ENCODE results near the gene PDCD1.
"Not testable (repeated sequence)": the region's sequence is repeated elsewhere in the genome, so short reads cannot be mapped to it uniquely, and the experiment has no call there.

Gene PDCD1

DNA sequence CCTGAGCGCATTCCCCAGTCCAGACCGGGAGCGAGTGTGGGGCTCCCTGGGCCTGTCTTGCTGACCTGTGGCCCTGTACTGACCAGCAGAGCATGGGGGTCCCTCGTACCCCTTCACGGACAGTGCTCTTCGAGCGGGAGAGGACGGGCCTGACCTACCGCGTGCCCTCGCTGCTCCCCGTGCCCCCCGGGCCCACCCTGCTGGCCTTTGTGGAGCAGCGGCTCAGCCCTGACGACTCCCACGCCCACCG, 44.4 kb downstream of the PDCD1 start:
- no peak for DNase-seq (ENCODE audit: low read depth in 2 of 2)

DNA sequence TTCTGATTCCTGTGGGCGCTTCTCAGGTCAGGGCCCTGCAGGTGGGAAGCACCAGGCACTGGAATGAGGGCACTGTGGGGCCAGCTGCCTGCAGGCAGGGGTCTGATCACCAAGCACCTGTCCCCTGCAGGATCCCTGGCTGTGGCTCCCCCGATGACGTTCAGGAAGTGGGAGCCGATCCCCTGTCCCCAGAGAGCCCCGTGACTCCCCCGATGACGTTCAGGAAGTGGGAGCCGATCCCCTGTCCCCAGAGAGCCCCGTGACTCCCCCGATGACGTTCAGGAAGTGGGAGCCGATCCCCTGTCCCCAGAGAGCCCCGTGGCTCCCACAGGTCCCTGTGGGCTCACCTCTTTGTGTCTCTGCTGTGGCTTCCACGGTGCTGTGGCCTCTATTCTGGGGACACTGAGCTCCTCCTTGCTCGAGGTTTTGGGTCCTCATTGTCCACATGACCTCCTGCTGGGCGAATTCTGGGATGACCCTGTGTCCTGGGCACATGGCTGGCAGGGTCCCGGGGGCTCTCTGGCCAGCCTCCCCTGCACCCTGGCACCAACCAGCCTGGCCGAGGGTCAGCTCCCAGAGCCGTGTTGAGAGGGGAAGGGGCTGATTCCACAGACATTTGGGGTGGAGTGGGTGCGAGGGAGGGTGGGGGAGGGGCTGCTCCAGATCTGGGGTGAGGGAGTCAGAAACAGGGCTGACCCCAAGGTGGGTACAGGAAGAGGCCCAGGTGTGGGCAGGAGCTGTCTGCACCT, 44.9 kb downstream of the PDCD1 start:
- DNase-seq (ENCODE audit: low read depth in 2 of 2), result no peak

DNA sequence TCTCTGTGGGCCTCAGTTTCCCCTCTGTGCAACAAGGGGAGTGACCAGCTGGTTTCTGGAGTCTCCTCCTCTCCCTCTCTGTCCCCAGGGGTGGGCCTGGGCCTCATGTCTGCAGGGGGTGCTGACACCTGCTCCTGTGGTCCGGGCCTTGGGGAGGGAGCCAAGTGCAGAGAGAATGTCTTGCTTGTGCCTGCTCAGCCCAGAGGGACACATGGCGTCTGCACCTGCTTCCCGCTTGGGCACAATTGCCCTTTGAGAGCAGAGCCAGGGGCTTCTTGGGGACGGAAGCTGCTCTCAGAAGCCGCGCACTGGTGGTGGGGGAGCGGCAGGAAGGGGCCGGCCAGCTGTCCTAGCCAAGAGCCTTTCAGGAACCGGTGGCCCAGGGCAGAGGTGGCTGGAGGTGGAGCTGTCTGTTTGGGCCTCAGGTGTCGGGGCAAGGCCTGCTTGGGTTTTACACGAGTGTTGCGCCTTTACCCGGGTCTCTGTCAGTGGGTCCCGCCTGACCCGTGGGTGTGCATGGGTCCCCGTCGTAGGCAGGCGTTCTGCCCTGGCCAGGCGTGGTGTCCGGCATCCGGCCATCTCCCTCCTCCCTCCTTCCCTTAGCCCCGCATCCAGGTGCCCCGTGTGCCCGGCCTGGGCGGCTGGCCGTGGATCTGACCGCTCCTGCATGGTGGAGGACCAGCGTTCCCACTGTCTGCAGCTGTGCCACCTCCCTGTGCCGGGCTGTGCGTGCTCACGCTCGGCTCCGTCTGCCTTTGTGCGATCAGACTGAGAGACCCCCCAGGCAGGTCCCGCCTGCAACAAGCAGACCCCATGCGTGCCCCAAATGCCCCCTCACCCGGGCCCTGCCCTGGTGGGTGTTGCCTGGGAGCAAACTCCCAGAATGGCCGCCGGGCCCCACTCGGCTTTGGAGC, 45.7 kb downstream of the PDCD1 start:
- DNase-seq (ENCODE audit: low read depth in 2 of 2), result no peak

DNA sequence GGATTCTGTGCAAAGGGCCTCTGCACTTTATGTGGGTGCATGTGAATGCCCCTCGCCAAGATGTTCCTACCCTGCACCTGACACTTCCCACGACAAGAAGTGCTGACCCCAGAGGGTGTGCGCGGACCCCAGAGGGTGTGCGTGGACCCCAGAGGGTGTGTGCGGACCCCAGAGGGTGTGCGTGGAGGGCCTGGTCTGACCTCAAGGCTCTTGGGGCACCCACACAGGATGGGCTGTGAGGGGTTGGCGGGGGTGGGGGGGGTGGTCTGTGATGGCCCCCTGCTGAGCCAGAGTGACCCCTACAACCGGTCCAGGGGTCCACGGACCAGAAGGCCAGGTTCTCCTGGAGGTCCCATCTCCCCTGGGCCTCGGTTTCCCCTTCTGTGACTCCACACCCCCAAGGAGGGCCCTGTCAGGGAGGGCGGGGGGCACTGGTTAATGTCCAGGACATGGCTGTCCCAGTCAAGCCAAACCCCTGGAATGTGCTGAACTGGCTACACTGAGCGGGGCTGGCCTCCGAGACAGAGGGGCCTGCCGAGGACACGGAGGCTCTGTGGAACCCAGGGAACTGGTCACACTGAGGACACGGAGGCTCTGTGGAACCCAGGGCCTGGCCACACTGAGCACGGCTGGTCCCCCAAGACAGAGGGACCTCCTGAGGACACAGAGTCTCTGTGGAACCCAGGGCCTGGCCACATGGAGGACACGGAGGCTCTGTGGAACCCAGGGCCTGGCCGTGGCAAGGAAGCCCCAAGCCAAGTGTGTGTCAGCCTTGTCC, 46.6 kb downstream of the PDCD1 start:
- no peak for DNase-seq (ENCODE audit: low read depth in 2 of 2)

DNA sequence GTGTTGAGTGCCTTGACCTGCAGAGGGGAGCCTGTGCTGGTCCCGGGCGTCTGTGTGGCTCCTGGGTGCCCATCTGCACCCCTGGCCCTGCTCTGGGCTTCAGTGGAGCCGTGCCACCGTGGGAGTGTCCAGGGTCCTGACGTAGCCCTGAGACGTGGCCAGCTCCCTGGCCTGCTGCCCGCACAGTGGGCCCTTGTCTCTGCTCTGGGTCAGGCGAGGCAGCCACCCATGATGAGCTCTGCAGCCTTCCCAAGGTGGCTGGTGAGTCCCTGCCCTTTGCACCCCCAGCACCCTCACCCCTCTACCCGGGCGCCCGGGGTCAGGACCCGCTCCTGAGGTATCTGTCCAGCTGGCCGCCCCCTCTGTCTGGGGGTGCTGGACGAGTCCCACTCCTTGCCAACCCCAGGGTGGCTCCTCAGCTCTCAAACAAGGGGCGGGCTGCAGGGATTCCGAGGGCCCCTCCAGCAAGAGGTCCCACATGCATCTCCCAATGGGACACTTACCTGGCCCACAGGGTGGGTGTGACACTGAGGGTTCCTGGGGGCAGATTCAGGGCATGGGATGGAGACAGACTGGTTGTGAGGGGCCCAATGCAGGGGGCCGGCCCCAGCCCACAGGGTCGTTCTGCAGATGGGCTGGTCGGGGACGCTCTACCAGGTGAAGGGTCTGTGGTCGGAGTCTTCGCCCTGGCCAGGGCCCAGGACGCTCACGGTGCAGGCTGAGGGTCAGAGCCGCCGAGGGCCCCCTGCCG, 47.3 kb downstream of the PDCD1 start:
- no peak for DNase-seq (ENCODE audit: low read depth in 2 of 2)

DNA sequence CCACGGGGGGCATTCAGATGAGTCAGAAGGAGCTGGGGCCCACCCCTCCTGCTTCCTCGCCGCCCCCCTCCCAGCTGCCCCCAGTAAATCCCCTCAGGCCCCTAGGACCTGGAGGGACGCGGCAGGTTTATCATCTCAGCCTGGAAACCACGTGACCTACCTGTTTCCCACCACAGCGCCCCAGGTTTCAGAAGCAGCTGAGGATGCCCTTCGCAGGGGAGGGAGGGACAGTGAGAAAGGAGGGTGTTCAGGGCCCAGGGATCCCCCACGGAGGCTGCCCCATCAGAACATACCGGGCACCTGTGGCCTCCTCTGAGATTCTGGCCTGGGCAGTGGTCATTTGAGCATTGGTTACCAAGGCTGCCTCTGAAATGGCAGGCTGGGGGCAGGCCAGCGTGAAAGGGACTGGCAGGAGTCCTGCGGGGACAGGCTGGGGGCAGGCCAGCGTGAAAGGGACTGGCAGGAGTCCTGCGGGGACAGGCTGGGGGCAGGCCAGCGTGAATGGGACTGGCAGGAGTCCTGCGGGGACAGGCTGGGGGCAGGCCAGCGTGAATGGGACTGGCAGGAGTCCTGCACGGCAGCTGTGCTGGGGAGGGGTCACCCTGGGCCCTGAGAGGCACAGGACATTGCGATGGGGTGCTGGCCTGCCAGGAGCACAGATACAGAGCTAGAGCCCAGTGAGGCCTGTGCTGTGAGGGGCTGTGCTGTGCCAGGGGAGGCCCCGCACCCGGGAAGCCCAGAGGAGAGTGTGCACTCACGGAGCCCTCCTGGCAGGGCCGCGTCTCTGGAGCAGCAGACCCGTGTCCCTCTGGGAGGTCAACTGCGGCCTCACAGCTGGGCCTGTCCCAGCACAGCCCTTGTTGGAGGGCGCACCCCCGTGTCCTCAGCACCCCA, 48.1 kb downstream of the PDCD1 start:
- DNase-seq (ENCODE audit: low read depth in 2 of 2), result no peak

DNA sequence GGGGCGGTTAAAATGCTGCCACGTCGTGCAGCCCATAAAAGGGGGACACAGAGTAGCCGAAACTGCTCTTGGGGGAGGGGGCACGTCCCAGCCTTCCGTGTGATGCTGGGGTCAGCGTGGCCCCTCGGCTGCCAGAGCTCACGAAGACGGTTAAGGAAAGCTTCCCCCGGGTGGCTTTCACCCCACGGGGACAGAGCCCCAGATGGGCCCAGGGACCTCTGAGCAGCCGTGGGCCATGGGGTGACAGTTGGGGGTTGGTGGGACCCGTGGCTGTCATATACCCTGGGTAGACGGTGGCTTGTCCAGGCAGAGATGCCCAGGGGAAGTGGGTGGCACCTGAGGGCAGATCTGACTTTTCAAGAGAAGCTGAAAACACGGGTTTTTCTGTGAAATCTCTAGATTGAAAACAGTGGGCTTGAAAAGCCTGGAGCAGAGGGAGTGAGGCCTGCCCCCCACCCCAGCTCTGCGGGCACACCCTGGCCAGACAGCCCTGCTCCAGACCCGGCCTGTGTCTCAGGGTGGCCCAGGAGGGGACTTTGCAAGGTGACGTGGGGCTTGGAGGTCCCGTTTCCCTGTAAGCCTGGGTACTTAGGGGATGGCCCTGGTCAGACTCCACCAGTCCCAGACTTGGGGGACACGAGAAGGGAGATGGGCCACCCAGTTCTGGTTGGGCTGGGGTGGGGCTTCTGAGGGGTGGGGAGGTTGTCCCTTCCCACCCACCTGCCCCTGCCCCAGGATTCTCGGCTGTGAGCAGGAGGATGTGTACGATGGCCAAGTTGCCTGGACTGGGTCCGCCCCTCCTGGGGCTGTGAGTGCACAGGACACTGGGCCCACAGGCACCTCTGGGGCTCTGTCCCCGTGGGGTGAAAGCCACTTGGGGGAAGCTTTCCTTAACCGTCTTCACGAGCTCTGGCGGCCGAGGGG, 49.0 kb downstream of the PDCD1 start:
- DNase-seq (ENCODE audit: low read depth in 2 of 2), result no peak

DNA sequence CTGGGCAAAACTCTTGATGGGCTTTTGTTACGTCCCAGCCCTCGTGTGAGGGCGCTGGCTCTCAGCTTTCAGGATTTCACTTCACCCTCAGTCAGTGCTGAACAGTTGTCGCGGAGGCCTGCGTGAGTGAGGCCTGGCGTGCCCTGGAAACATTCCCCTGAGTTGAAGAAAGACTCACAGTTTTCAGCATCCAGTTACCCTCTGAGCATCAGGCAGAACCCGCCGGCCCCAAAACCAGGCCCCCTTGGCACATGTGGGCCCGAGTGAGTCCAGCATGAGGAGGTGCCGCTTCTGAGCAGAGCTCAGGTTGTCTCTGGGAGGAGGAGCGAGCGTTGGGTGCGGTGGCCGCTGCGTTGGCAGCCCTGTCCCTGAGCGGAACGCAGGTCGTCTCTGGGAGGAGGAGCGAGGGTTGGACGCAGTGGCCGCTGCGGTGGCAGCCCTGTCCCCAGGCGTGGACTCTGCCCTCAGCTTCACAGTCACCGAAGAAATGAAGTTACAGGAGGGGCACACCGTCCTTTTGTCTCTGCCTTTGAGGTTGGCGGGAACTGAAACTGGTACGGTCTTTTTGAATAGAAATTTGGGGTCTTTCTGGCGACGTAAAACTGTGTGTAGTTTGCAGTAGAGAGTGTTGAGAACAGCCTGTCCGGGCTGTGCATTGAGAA, 49.8 kb downstream of the PDCD1 start, which contains the start of gene NEU4:
NEU4 (plus strand) TSS at position 473 of the 662 bp plus-strand sequence. CDS start 5,292 bp downstream, outside the sequence.
- DNase-seq (ENCODE audit: low read depth in 2 of 2), result no peak

DNA sequence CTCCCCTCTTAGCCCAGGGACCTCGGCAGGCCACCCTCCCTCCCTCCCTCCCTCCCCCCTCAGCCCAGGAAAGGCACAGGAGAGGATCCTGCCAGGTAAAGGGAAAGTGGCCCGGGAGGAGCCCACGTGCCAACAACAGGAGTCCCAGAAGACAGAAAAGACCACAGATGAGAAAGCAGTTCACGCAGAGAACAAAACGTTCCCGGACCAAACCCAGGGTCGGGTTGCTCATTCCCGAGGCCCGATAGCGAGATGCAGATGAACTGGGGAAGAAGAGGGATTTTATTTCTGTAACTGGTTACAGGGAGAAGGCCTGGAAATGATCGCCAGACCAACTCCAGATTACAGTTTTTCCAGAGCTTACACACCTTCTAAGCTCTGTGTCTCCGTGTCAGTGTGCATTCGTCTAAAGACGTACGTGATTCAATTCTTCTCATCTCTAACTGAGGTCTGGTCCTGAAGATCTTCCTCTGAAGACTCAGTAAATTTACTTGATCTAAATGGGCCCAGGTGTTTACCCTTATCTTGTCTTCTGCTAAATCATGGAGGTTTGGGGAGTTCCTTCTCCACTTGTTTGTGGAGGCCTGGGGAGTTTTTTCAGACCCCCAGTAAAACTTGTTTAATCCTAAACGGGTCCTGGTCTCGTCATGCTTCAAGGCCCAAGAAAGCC, 50.5 kb downstream of the PDCD1 start:
- no peak for DNase-seq (ENCODE audit: low read depth in 2 of 2)

DNA sequence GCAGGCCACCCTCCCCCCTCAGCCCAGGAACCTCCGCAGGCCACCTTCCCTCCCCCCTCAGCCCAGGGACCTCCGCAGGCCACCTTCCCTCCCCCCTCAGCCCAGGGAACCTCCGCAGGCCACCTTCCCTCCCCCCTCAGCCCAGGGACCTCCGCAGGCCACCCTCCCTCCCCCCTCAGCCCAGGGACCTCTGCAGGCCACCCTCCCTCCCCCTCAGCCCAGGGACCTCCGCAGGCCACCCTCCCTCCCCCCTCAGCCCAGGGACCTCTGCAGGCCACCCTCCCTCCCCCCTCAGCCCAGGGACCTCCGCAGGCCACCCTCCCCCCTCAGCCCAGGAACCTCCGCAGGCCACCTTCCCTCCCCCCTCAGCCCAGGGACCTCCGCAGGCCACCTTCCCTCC, 52.5 kb downstream of the PDCD1 start:
- DNase-seq (ENCODE audit: low read depth in 2 of 2), result not testable (repeated sequence)

DNA sequence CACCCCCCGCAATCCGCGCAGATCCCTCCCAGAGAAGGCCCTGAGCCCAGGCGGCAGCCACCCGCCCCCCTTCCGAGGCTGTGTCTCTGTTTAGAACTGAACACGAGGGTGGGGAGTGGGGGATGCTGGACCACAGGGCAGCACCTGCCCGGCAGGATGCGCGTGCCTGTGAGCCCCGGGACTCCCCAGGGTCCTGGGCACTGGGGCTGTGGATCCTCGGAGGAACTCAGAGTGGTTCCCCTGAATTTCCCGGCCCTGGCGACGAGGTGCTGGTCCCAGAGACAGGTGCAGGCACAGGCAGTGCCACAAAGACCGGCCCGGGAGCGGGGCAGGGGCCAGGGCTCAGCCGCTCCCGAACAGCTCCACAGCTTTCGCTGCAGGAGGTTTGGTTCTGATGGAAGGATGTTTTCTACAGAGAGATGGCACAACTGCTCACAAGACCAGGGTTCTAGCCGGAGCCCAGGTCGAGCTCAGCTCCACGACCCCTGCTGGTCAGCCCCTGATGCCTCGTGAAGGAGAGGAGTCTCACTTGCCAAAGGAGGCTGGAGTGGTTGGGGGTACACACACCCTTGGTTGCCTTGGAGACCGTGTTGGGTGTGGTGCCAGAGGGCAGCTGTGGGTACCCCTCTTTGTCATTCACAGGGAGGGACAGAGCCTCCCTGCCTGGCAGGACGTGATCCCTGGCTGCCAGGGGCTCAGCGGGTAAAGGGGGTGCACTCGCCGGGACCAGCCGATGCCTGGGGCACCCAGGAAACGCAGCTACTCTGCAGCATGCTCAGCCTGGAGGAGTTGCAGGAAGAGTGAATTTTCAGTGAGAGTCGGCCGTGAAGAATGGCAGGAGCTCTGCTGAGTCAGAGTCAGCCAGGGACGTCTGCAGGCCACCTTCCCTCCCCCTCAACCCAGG, 54.1 kb downstream of the PDCD1 start:
- DNase-seq (ENCODE audit: low read depth in 2 of 2), result no peak

DNA sequence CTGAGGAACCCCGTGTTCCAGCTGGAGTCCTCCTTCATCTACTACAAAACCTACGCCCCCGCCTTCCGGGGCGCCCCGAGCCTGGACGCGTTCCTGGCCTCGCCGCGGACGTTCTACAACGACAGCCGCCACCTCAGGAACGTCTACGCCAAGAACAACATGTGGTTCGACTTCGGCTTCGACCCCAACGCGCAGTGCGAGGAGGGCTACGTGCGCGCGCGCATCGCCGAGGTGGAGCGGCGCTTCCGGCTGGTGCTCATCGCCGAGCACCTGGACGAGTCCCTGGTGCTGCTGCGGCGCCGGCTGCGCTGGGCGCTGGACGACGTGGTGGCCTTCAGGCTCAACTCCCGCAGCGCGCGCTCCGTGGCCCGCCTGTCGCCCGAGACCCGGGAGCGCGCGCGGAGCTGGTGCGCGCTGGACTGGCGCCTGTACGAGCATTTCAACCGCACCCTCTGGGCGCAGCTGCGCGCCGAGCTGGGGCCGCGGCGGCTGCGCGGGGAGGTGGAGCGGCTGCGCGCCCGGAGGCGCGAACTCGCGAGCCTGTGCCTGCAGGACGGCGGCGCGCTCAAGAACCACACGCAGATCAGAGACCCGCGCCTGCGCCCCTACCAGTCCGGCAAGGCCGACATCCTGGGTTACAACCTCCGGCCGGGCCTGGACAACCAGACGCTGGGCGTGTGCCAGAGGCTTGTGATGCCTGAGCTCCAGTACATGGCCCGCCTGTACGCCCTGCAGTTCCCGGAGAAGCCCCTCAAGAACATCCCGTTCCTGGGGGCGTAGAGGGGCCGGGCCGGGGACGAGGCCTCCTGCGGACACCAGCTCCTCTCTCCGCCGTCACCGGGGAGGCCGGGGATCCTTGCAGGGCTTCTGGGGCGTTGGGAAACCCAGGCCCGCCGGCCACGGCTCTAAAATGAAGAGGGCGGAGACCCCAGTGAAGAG, 55.0 kb downstream of the PDCD1 start:
- DNase-seq (ENCODE audit: low read depth in 2 of 2), result peak in 1 of 2 donors; percentile 29

DNA sequence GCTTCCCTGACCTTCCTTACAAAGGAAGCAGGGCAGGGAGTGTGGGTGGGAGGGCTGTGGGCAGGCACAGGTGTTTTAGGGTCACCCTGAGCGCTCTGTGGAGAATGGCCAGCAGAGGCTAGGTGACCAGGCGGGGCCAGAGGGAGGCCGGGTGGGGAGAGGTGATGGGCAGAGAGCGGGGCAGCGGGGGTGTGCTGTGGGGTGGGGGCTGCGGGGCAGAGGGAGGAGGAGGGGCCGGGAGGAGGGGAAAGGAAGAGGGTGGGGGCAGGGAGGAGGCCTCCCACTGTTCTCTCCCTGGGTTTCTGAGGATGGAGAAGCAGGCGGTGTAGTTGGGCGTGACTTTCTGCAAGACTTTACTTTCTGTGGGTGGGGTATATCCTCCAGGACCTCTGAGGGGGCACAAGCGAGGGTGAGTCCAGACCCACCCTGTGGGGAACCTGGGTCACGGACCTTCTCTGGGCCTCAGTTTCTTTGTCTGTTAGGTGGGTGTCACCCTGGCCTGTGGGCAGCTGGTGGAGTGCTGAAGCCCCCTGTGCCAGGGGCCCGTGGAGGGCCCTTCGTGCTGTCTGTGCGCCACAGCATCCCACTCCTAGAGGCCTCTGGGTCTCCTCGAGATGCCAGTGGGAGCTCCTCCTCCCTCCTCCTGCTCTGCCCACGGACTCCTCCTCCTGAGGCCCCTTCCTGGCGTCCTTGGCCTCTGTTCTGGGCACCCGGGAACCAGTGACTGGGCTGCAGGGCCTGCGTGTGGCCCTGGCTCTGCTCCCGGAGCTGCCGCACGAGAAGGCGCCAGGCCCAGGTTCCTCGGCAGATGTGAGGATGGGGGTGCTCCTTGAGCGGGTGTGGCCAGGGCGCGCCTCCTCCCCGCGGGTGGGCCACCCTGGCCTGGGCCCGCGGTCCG, 56.0 kb downstream of the PDCD1 start:
- no peak for DNase-seq (ENCODE audit: low read depth in 2 of 2)

DNA sequence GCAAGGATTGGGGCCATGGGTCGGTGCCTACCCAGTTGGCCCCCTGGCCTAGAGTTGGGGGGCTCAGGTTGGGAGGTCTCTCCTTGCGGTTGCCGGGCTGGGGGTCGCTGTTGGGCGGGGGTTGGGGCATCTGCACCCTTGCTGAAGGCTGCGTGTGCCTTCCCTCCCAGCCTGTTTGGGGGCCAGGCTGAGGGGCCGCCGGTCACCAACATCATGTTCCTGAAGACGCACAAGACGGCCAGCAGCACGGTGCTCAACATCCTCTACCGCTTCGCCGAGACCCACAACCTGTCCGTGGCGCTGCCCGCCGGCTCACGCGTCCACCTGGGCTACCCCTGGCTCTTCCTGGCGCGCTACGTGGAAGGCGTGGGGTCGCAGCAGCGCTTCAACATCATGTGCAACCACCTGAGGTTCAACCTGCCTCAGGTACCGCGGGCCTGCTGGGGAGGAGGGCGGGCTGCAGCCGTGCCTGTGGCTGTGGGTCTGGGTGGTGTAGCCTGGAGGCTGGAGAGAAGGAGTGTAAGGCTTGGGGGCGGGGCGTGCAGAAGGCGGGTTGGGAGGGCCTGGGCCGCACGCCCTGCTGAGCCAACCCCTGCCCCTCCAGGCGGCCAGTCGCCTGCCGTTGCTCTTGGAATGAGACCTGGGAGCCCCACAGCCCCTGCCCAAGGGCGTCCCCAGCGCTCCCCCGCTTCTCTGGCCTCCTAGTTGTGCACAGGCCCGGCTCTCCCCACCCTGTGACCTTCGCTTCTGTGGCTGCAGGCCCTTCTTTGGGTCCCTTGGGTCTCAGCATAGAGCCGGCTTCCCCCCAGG, 56.9 kb downstream of the PDCD1 start:
- DNase-seq (ENCODE audit: low read depth in 2 of 2), result no peak

All from stimulated activated CD8-positive, alpha-beta memory T cell treated with anti-CD3 and anti-CD28 coated beads, Interleukin-7, amount 100 ng/mL, for 4 hours (primary cell).